Measurements from ENCODE around the gene SIM1.

DNA sequence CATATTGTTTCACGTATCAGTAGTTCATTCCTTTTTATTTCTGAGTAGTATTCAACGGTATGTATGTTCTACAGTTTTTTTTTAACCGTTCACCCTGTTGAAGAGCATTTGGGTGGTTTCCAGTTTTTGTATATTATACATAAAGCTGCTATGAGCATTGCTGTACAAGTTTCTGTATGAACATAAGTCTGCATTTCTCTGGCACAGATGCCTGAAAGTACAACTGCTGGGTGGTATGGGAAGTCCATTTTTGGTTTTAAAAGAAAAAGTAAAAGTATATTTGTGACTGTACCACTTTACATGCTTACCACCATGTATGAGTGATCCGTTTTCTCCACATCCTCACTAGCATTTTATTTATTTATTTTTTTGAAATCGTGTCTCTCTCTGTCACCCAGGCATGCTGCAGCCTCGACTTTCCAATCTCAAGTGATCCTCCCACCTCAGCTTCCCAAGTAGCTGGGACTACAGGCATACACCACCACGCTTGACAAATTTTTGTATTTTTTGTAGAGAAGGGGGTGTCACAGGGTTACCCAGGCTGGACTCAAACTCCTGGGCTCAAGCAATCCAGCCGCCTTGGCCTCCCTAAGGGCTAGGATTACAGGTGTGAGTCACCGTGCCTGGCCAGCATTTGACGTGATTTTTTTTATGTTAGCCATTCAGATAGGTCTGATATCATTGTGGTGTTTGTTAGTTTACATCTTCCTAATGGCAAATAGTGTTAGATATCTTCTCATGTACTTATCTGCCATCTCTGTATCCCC lies 11.0 kb upstream of the SIM1 start:
- TF ChIP-seq, protein P1, sequence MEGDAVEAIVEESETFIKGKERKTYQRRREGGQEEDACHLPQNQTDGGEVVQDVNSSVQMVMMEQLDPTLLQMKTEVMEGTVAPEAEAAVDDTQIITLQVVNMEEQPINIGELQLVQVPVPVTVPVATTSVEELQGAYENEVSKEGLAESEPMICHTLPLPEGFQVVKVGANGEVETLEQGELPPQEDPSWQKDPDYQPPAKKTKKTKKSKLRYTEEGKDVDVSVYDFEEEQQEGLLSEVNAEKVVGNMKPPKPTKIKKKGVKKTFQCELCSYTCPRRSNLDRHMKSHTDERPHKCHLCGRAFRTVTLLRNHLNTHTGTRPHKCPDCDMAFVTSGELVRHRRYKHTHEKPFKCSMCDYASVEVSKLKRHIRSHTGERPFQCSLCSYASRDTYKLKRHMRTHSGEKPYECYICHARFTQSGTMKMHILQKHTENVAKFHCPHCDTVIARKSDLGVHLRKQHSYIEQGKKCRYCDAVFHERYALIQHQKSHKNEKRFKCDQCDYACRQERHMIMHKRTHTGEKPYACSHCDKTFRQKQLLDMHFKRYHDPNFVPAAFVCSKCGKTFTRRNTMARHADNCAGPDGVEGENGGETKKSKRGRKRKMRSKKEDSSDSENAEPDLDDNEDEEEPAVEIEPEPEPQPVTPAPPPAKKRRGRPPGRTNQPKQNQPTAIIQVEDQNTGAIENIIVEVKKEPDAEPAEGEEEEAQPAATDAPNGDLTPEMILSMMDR (IDR thresholded peaks at IDR 0.05), result no peak
- no peak for TF ChIP-seq POLR2A (IDR thresholded peaks at IDR 0.05)

Data from transverse colon (tissue), 3 donors.